Measurements from ENCODE around the gene RPP25. TPM values are rescaled to one million over a fixed set of nuclear protein-coding genes. Genes with fewer than 3 reads are reported as not detected.

RPP25 gene
- total RNA-seq, 1 experiment from 2014 or later = 1.9 TPM

GRCh38 chr15:74977599-74977998 lies 21.0 kb upstream of the RPP25 start:
- in situ Hi-C loops (cut with HindIII; ENCODE audit: low pct_unique_long_range_greater_than_20kb, low sequenced_read_pairs) = no loop called here
- no peak for DNase-seq (ENCODE audit: low read depth, low spot score)

DNA sequence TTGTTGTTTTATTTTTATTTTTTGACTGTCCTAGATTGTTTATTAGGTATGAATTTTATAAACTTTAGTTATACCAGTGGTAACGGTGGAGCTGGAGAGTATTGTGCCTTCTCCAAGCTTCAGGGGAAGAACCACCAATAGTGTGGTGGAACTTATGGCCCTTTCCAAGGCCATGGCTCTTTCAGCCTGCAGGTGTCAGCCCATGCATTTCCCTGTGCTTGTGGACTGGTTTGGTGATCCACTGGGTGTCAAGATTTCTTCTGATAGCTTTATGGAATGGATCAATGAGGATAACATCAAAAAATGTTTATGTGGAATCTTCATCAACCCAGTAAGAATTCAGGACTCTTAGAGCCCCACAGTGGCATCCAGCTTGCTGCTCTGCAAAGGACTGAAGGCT lies 19.6 kb upstream of the RPP25 start:
- peak; percentile 24 for DNase-seq (ENCODE audit: low read depth, low spot score)
- in situ Hi-C loops (cut with HindIII; ENCODE audit: low pct_unique_long_range_greater_than_20kb, low sequenced_read_pairs) = no loop called here

DNA sequence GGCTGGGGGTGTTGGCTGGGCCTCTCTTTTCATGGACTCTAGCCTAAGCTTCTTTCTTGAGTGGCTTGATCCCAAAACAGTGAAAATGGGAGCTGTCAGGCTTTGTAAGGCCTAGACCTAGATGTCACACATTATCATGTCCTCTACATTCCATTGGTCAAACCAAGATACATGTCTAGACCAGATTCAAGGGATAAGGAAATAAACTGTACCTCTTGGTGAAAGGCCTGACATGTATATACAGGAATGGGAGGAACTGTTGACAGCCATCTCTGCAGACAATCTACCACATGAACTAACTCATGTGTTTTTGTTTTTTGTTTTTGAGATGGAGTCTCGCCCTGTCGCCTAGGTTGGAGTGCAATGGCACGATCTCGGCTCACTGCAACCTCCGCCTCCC lies 11.1 kb upstream of the RPP25 start:
- in situ Hi-C loops (cut with HindIII; ENCODE audit: low pct_unique_long_range_greater_than_20kb, low sequenced_read_pairs) = loop anchor here (25.0 kb wide), 1 partner anchor 205 kb away; no protein-coding TSS in a partner anchor
- DNase-seq (ENCODE audit: low read depth, low spot score) = no peak

DNA sequence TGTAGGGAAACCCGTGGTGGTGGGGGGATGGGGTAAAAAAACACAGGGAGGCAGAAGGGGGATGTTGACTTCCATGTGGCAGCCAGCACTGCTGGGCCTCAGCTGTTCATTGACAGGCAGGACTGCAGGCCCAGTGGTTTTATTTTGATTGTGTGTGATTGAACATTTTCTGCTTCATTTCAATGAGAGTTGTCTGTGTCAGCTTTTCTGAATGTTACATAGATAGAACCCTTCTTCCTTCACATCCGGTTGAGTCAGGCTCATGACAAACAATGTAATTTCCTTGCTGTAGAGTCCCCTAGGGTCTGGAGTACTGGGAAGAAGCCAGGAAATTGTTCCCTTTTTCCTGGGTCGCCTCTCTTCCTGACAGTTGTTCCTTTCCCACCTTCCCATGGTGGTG lies 8.2 kb upstream of the RPP25 start:
- in situ Hi-C loops (cut with HindIII; ENCODE audit: low pct_unique_long_range_greater_than_20kb, low sequenced_read_pairs) = loop anchor here (25.0 kb wide), 1 partner anchor 202 kb away; no protein-coding TSS in a partner anchor
- DNase-seq (ENCODE audit: low read depth, low spot score) = peak; percentile 35

- no peak for DNase-seq (ENCODE audit: low read depth, low spot score)
- in situ Hi-C loops (cut with HindIII; ENCODE audit: low pct_unique_long_range_greater_than_20kb, low sequenced_read_pairs) = loop anchor here (25.0 kb wide), 1 partner anchor 201 kb away; no protein-coding TSS in a partner anchor
Observed at GRCh38 chr15:74963213-74963612, 6.6 kb upstream of the RPP25 start.

DNA sequence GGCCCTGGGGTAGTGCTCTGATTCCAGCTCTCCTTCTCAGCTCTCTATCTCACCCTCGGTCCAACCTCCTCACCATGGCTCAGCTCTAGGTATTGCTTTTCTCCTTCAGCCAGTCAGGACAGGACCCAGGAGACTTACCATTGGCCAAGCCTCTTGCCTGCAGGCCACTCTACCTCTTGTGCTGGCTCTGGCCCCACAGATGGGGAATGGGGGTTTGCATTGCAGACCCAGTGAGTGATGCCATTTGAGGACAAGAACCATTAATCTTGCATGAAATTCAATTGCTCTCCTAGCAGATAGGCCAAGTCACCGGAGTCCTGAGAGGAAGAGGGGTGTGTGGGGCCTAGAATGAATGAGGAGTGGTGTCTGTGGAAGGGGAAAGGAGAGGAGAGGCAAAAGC lies 6.1 kb upstream of the RPP25 start:
- DNase-seq (ENCODE audit: low read depth, low spot score) = no peak
- in situ Hi-C loops (cut with HindIII; ENCODE audit: low pct_unique_long_range_greater_than_20kb, low sequenced_read_pairs) = loop anchor here (25.0 kb wide), 1 partner anchor 200 kb away; no protein-coding TSS in a partner anchor

DNA sequence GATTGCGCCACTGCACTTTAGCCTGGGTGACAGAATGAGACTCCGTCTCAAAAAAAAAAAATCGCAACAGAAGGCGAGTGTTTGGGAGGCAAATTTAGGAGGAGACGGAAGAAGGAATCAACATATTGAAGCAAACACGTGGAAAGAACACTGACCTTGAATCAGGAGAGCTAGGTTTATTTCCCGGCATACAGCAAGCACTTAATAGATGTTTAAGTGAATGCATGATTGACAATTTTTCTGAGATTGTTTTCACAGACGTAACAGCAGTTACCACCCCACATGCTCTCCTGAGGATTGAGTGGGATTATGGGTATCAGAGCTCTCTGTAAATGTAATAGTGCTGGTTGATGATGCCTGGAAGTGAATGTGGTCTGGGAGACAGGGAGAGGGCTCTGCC lies 5.6 kb upstream of the RPP25 start:
- no peak for DNase-seq (ENCODE audit: low read depth, low spot score)
- in situ Hi-C loops (cut with HindIII; ENCODE audit: low pct_unique_long_range_greater_than_20kb, low sequenced_read_pairs) = loop anchor here (25.0 kb wide), 1 partner anchor 200 kb away; no protein-coding TSS in a partner anchor

DNA sequence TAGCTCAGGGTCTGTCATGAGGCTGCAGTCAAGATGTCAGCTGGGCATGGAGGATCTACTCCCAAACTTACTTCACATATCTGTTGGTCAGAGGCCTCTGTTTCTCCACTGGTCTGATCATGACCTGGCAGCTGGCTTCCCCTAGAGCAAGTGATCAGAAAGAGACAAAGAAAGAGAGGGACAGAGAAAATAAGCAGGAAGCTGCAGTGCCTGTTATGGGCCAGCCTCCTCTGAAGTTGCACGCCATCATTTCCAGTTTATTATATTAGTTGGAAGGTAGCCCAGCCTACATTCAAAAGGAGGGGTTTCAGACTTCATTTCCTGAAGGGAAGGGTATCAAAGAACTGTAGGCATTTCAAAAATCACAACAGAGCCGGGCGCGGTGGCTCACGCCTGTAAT lies 5.0 kb upstream of the RPP25 start:
- in situ Hi-C loops (cut with HindIII; ENCODE audit: low pct_unique_long_range_greater_than_20kb, low sequenced_read_pairs) = loop anchor here (25.0 kb wide), 1 partner anchor 199 kb away; no protein-coding TSS in a partner anchor
- no peak for DNase-seq (ENCODE audit: low read depth, low spot score)

- no peak for DNase-seq (ENCODE audit: low read depth, low spot score)
- in situ Hi-C loops (cut with HindIII; ENCODE audit: low pct_unique_long_range_greater_than_20kb, low sequenced_read_pairs) = loop anchor here (25.0 kb wide), 1 partner anchor 199 kb away; no protein-coding TSS in a partner anchor
Observed at GRCh38 chr15:74960995-74961588, 4.5 kb upstream of the RPP25 start.

DNA sequence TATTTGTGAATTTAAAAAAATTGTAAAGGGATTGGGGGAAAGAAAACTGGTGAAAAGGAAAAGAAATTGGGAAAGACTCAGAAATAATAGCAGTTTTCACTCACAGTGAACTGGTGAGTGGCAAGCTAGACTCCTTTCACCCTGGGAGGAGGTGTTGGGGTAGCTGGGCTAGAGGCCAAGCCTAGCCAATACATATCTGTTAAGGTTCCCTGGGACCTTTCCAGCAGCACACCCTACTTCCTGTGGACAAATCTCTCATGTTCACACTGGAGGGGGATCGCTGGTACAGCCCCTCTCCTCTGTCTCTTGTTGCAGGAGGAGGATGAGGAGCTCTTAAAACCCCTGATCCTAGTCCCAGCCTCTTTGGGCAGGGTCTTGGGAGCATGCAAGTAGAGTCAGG lies 3.7 kb upstream of the RPP25 start:
- no peak for DNase-seq (ENCODE audit: low read depth, low spot score)
- in situ Hi-C loops (cut with HindIII; ENCODE audit: low pct_unique_long_range_greater_than_20kb, low sequenced_read_pairs) = loop anchor here (25.0 kb wide), 1 partner anchor 198 kb away; no protein-coding TSS in a partner anchor

- in situ Hi-C loops (cut with HindIII; ENCODE audit: low pct_unique_long_range_greater_than_20kb, low sequenced_read_pairs) = loop anchor here (25.0 kb wide), 1 partner anchor 197 kb away; no protein-coding TSS in a partner anchor
- DNase-seq (ENCODE audit: low read depth, low spot score) = no peak
Observed at GRCh38 chr15:74959586-74959939, 3.0 kb upstream of the RPP25 start.

GRCh38 chr15:74958908-74959585 lies 2.5 kb upstream of the RPP25 start:
- DNase-seq (ENCODE audit: low read depth, low spot score) = no peak
- in situ Hi-C loops (cut with HindIII; ENCODE audit: low pct_unique_long_range_greater_than_20kb, low sequenced_read_pairs) = loop anchor here (25.0 kb wide), 1 partner anchor 197 kb away; no protein-coding TSS in a partner anchor

GRCh38 chr15:74958320-74958907 lies 1.8 kb upstream of the RPP25 start:
- in situ Hi-C loops (cut with HindIII; ENCODE audit: low pct_unique_long_range_greater_than_20kb, low sequenced_read_pairs) = loop anchor here (25.0 kb wide), 1 partner anchor 196 kb away; no protein-coding TSS in a partner anchor
- no peak for DNase-seq (ENCODE audit: low read depth, low spot score)

- in situ Hi-C loops (cut with HindIII; ENCODE audit: low pct_unique_long_range_greater_than_20kb, low sequenced_read_pairs) = loop anchor here (25.0 kb wide), 1 partner anchor 195 kb away; no protein-coding TSS in a partner anchor
- no peak for DNase-seq (ENCODE audit: low read depth, low spot score)
Observed at GRCh38 chr15:74957476-74958035, 984 bp upstream of the RPP25 start.

GRCh38 chr15:74955796-74956647 lies 550 bp downstream of the RPP25 start:
- DNase-seq (ENCODE audit: low read depth, low spot score) = no peak
- in situ Hi-C loops (cut with HindIII; ENCODE audit: low pct_unique_long_range_greater_than_20kb, low sequenced_read_pairs) = loop anchor here (25.0 kb wide), 1 partner anchor 194 kb away; no protein-coding TSS in a partner anchor

GRCh38 chr15:74955017-74955416 lies 1.6 kb downstream of the RPP25 start:
- in situ Hi-C loops (cut with HindIII; ENCODE audit: low pct_unique_long_range_greater_than_20kb, low sequenced_read_pairs) = loop anchor here (25.0 kb wide), 1 partner anchor 193 kb away; no protein-coding TSS in a partner anchor
- DNase-seq (ENCODE audit: low read depth, low spot score) = no peak

DNA sequence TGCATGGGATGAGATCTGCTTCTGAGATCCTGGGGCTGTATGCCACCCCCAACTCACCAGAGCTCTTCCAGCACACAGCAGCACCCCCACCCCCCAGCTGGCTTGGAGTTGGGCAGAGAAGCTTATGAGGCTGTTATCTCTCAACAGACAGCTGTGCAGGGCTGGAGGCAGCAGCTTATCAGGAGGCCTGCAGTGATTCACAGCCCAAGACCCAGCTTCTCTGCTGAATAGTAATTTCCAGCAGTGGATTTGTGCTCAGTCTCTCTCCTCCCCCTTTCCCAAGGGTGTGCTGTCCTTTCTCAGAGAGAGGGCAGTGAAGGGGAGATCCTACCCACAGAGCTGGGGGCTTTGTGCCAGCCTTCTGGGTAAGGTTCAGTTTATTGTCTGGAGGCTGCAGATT lies 2.1 kb downstream of the RPP25 start:
- no peak for DNase-seq (ENCODE audit: low read depth, low spot score)
- in situ Hi-C loops (cut with HindIII; ENCODE audit: low pct_unique_long_range_greater_than_20kb, low sequenced_read_pairs) = loop anchor here (25.0 kb wide), 1 partner anchor 192 kb away; no protein-coding TSS in a partner anchor

Measured in SK-MEL-5 (cell line).